NCI-H345 treated with DMSO at 0.1 percent for 48 hours (cell line): ENCODE data around the gene CDR2.
"Not testable (repeated sequence)": the region's sequence is repeated elsewhere in the genome, so short reads cannot be mapped to it uniquely, and the experiment has no call there.

Source experiments
- DNase-seq: peaks from one replicate; lab custom pipeline; 2025; ENCODE audit not compliant: unreplicated experiment; lab: John Stamatoyannopoulos, UW

Gene CDR2

DNA sequence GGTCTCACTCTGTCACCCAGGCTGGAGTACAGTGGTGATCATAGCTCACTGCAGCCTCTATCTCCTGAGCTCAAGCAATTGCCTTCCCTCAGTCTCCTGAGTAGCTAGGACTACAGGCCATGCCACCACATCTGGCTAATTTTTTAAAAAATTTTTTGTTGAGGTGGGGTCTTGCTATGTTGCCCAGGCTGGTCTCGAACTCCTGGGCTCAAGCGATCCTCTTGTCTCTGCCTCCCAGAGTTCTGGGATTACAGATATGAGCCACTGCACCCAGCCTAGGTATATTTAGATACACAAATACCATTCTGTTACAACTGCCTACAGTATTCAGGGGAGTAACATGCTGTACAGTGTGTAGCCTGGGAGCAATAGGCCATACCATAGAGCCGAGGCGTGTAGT lies 62.9 kb downstream of the CDR2 start:
- DNase-seq = no peak

DNA sequence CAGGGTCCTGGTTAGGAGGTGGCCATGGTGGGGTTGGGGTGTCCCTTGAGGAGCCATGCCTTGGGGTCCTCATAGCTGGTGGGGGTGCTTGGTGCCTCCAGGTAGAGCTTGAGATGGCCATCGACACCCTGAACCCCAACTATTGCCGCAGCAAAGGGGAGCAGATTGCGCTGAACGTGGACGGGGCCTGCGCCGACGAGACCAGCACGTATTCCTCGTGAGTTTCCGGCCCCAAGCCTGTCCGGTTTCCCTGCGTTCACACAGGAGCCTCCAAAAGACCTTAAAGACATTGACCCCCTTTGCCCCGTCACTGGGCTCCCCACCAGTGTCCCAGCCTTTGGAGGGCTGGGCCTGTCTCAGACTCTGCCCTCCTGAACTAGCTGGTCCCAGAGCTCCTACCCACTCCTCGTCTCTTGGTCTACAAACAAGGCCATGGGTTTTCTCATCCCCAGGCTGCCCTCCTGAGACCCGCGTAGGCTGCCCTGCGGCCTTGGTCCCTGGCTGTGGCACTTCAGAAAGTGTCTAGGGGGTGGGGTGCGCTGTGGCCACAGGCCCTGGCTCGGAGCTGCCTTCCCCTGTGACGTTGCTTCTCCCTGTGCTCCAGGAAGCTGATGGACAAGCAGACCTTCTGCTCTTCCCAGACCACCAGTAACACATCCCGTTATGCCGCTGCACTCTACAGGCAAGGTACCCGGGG lies 65.4 kb downstream of the CDR2 start:
- DNase-seq = no peak

DNA sequence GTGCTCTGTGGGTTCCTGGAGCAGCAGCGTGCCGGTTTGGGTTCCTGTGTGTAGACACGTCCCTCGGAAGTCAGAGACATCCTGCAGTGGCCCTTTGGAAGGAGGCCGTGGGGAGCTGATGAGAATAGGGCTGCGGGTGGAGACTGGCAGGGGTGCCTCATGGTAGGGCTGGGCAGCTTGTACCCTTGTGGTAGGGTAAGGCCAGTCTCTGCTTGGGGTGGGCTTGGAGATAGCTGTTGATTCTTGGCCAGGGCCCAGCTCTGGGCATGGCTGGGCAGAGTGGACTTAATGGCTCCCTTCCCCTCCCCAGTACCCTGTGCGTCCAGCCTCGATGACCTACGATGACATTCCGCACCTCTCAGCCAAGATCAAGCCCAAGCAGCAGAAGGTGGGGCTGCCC lies 66.6 kb downstream of the CDR2 start:
- no peak for DNase-seq

GRCh38 chr16:22306788-22307187 lies 67.6 kb downstream of the CDR2 start:
- DNase-seq = no peak

DNA sequence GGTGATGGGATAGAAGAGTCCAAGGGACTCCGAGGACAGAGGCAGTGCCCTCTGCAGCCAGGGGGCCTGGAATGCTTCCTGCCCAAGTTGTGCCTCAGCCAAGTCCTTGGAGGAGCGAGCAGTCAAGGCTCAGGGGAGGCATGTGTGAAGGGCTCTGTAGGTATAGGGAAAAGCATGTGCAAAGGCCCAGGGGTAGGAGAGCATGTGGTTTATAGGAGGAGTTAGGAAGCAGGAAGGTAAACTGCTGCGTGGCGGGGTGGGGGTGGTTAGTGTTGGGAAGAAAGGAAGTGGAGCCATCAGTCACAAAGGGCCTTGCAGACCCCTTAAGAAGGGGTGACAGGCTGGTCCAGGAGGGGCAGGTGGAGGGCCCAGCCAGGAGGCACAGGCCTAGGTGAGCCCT lies 70.0 kb downstream of the CDR2 start:
- DNase-seq = no peak

DNA sequence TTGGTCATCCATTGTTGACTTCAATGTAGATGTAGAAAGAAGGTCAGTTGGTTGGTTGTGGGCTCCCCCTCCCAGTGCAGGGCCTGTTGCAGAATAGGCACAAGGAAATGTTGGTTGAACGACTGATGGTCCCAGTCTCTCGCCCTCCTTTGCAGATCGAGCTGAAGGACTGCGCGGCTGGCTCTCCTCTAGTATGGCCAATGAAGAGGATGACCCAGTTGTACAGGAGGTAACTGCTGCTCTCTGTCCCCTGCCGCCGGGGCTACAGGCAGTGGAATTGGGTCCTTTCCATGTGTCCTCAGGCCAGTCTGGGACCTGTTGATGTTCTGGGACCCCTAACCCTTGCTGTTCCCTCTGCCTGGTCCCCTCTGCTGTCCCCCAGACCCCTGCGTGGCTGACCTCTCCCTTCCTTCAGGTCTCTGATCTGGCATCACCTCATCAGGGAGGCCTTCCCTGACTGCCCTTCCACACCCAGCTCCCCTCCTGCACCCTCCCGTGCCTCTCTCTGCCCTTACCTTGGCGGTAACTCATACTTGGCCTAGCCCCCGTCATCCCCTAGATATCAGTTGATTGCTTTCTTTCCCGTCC lies 71.5 kb downstream of the CDR2 start:
- no peak for DNase-seq

DNA sequence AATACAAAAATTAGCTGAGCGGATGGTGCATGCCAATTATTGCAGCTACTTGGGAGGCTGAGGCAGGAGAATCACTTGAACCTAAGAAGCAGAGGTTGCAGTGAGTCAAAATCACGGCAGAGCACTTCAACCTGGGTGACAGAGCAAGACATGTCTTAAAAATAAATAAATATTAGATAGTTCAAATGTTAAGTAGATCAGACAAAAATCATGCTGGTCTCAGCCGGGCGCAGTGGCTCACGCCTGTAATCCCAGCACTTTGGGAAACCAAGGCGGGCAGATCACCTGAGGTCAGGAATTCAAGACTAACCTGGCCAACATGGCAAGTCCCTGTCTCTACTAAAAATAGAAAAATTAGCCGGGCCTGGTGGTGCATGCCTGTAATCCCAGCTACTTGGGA lies 73.0 kb downstream of the CDR2 start:
- DNase-seq = not testable (repeated sequence)

DNA sequence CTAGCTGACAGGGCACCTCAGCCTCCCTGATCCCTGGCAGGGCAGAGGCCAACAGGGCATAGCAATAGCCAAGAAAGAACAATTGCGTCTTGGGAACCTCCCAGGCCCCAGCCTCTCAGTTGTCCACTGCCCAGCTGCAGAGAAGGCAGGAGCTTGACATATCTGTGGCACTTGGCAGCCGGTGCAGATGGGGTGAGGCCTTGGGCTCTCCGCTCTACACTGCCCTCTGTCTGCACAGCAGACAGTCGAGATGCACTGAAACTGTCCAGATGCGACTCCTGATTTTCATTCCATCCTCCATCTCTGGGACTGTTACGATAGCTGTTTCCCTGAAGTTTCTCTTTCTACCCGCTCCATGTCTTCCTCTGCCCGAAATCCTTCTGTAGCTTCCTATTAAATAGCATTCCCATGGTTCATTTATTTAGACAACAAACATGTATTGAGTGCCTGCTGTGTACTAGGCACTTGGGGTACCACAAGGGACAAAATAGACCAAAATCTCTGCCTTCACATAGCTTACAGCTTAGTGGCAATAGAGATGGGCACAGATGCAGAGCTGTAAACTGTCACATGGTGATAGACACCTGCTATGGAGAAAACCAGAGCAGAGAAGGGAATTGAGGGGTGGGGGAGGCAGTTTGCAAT lies 73.9 kb downstream of the CDR2 start:
- DNase-seq = no peak

- DNase-seq = no peak
Observed at GRCh38 chr16:22299036-22299435, 75.4 kb downstream of the CDR2 start.

DNA sequence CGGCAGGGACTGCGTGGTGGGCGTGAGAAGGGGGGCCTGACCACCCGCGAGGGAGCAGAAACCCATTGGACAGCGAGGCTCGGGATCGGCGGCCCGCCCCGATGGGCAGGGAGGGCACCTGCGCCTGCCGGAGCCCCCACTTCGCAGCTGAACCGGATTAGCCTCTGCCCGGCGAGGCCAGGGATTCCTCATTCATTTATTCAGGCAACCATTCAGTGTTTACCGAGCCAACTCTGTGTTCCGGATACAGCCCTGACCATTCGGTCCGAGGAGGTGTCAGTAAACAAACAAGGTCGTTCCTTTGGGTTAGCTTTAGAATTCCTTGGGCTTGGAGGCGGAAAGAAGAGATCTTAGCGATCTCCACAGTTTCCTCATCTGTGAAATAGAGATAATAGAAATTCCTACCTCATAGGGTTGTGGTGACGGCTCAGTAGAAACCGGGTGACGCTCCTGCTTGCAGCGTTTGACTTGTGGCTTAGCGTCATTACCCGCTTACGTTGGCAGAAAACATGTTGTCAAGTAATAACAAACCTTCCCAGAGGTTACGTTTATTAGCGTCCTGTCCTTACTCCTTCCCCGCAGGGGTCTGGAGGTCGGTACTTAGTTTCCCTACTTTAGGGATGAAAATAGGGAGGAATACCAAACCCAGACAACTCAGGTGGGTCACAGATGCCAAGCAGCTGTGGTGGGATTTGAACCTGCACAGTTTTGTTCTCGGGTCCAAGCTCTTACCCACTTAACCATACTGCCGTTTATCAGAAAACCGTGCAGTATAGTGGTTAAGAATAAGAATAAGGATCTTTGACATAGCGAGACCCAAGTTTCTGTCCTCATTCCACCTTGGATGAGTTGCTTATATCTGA lies 76.3 kb downstream of the CDR2 start:
- DNase-seq = peak; percentile 68

GRCh38 chr16:22297114-22297870 lies 77.1 kb downstream of the CDR2 start, which contains the start of gene POLR3E:
Gene POLR3E, plus strand, starts transcription at chr16:22297409. Its CDS starts 5,560 bp downstream, at chr16:22302969.
- peak; percentile 91 for DNase-seq

GRCh38 chr16:22296225-22297113 lies 78.0 kb downstream of the CDR2 start:
- peak; percentile 38 for DNase-seq
